Measurements from ENCODE around the gene CD46. TPM values are rescaled to one million over a fixed set of nuclear protein-coding genes. Genes with fewer than 3 reads are reported as not detected.
"Not testable (repeated sequence)": the region's sequence is repeated elsewhere in the genome, so short reads cannot be mapped to it uniquely, and the experiment has no call there.

Gene CD46
- total RNA-seq, 1 experiment from 2014 or later, result 214 TPM

- TF ChIP-seq EZH2 (IDR thresholded peaks at IDR 0.05; ENCODE audit: low read depth), result no peak
- TF ChIP-seq, protein P1, sequence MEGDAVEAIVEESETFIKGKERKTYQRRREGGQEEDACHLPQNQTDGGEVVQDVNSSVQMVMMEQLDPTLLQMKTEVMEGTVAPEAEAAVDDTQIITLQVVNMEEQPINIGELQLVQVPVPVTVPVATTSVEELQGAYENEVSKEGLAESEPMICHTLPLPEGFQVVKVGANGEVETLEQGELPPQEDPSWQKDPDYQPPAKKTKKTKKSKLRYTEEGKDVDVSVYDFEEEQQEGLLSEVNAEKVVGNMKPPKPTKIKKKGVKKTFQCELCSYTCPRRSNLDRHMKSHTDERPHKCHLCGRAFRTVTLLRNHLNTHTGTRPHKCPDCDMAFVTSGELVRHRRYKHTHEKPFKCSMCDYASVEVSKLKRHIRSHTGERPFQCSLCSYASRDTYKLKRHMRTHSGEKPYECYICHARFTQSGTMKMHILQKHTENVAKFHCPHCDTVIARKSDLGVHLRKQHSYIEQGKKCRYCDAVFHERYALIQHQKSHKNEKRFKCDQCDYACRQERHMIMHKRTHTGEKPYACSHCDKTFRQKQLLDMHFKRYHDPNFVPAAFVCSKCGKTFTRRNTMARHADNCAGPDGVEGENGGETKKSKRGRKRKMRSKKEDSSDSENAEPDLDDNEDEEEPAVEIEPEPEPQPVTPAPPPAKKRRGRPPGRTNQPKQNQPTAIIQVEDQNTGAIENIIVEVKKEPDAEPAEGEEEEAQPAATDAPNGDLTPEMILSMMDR (conservative IDR thresholded peaks at IDR 0.05), result no peak
- Histone ChIP-seq H3K79me2 (ENCODE audit: low read depth) (peaks cover 19% of the 10 kb centered on the region), H3K4me2 (peak overlapping the region; percentile 64), H3K27me3 (ENCODE audit: insufficient read depth, low read depth) (no peaks in the 10 kb centered on the region), H3F3A (ENCODE audit: insufficient read depth, low read depth) (peaks cover 52% of the 10 kb centered on the region), H3K4me3 (no peak overlapping the region), H2AFZ (no peak overlapping the region), H3K9me2 (ENCODE audit: insufficient read depth) (no peaks in the 10 kb centered on the region), H3K4me1 (replicated peaks; ENCODE audit: insufficient read depth) (peaks cover 69% of the 10 kb centered on the region), H3K27ac (peak overlapping the region; percentile 72), H4K20me1 (ENCODE audit: insufficient read depth) (peaks cover 1% of the 10 kb centered on the region; the same call in 1 of the 2 replicates), H3K36me3 (ENCODE audit: low read depth) (no peaks in the 10 kb centered on the region), H3K9me3 (ENCODE audit: insufficient read depth, low read depth) (no peaks in the 10 kb centered on the region)
- no TSS peak for BruUV-seq (replicated peaks)
- ChIA-PET CTCF (no interaction called here), POLR2A (ENCODE audit: unreplicated experiment) (no interaction called here)
- no peak for DNase-seq
- intact Hi-C loops (cut with micrococcal nuclease; ENCODE audit: unreplicated experiment), result no loop called here
Observed at GRCh38 chr1:207747627-207748492, 4.0 kb upstream of the CD46 start.

DNA sequence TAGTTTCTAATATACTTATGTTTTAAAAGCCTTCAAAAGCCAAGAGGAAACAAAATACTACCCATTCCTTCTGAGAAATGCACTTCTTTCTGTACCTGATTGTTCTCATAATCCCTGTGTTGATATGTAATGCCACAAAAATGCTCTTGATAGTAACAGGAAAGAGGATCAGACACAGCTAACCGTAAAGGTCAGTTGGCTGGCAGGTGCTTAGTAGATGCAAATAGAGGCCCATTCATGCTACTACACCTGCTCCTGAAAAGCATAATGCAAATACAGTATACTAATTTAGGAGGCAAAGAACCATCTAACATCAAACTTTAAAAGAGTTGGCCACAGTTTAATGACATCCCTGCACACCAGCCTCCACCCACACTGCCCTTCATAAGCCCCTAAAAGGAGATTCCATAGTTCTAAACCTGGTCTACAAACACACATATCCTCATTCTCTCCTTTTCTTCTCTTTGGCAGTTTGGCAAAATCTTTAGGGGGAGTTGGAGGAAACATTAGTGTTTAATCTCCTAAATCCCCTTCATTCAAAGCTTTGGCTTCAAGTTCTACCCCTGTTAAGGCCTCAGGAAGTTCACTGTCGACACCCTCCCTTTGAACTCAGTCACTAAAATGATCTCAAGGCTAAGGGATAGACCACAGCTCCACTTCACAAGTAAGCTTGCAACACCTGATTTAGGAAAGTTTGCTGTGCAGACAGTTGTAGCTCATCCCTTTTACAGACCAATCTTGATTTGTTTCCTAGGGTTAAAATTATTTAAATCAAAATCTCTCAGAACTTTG lies 2.9 kb upstream of the CD46 start:
- ChIA-PET CTCF (no interaction called here), POLR2A (ENCODE audit: unreplicated experiment) (no interaction called here)
- TF ChIP-seq, protein P1 (conservative IDR thresholded peaks at IDR 0.05), result no peak
- no peak for TF ChIP-seq EZH2 (IDR thresholded peaks at IDR 0.05; ENCODE audit: low read depth)
- no peaks in the 10 kb centered on the region for H3K27me3 ChIP-seq (ENCODE audit: insufficient read depth, low read depth)
- H3K4me2 ChIP-seq, result peak overlapping the region; percentile 64
- H3K4me3 ChIP-seq, result no peak overlapping the region
- H3K9me2 ChIP-seq (ENCODE audit: insufficient read depth), result no peaks in the 10 kb centered on the region
- H2AFZ ChIP-seq, result no peak overlapping the region
- H3F3A ChIP-seq (ENCODE audit: insufficient read depth, low read depth), result peaks cover 58% of the 10 kb centered on the region
- DNase-seq, result peak; percentile 35 to 91
- H3K9me3 ChIP-seq (ENCODE audit: insufficient read depth, low read depth), result no peaks in the 10 kb centered on the region
- no TSS peak for BruUV-seq (replicated peaks)
- peaks cover 12% of the 10 kb centered on the region for H4K20me1 ChIP-seq (ENCODE audit: insufficient read depth)
- intact Hi-C loops (cut with micrococcal nuclease; ENCODE audit: unreplicated experiment), result no loop called here
- no peaks in the 10 kb centered on the region for H3K36me3 ChIP-seq (ENCODE audit: low read depth)
- H3K79me2 ChIP-seq (ENCODE audit: low read depth), result peaks cover 29% of the 10 kb centered on the region
- H3K4me1 ChIP-seq (replicated peaks; ENCODE audit: insufficient read depth), result peaks cover 75% of the 10 kb centered on the region
- peak overlapping the region; percentile 72 for H3K27ac ChIP-seq

DNA sequence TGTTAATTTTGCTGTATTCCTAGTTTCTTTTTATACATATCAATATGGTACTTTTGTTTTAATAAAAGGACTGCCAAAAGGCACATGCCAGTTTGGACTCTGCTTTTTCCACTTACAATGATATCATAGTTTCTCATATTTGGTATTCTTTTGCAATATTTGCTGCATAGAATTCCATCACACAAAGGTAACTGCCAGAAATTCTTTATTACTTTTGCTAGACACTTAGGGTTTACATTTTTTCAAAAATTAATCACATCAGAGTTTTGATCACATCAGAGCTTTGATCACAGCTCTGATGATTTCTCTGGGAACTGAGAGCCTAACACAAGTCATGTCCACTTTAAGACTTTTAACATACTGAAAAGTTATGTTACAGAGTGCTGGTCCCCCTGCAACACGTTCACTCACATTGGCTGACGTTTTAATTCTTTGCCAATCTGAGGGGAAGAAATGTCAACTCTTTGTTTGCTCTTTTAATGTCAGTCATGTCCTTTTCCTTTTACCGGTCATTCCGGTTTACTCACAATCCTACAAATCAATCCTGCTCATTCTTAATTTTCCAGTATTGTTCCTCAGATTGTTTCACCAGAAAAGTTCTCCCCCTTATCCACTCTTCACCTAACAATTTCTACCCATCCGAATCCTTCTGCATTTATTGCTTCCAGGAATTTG lies 1.1 kb upstream of the CD46 start:
- CTCF ChIA-PET, result no interaction called here
- Histone ChIP-seq H3K27me3 (ENCODE audit: insufficient read depth, low read depth) (no peaks in the 10 kb centered on the region), H3F3A (ENCODE audit: insufficient read depth, low read depth) (peaks cover 63% of the 10 kb centered on the region), H3K36me3 (ENCODE audit: low read depth) (no peaks in the 10 kb centered on the region), H2AFZ (peak overlapping the region; percentile 79; the same call in 1 of the 2 replicates), H3K9me3 (ENCODE audit: insufficient read depth, low read depth) (no peaks in the 10 kb centered on the region), H3K4me3 (peak overlapping the region; percentile 61), H3K79me2 (ENCODE audit: low read depth) (peaks cover 48% of the 10 kb centered on the region), H3K4me1 (replicated peaks; ENCODE audit: insufficient read depth) (peaks cover 80% of the 10 kb centered on the region), H3K9me2 (ENCODE audit: insufficient read depth) (no peaks in the 10 kb centered on the region), H4K20me1 (ENCODE audit: insufficient read depth) (peaks cover 30% of the 10 kb centered on the region), H3K27ac (peak overlapping the region; percentile 96), H3K4me2 (peak overlapping the region; percentile 97)
- intact Hi-C loops (cut with micrococcal nuclease; ENCODE audit: unreplicated experiment), result loop anchor here (5.0 kb wide), 2 partner anchors 43 to 698 kb away; partner anchors contain the start of genes PFKFB2 and YOD1
- no TSS peak for BruUV-seq (replicated peaks)
- peak in 1 of 2 experiments; percentile 91 for DNase-seq
- POLR2A ChIA-PET (ENCODE audit: unreplicated experiment), result interaction anchor here (0.6 to 0.7 kb wide), 2 partner anchors 72 to 422 kb away, joined by 3 read pairs; no protein-coding TSS in a partner anchor
- TF ChIP-seq, protein P1 (conservative IDR thresholded peaks at IDR 0.05), result no peak
- no peak for TF ChIP-seq EZH2 (IDR thresholded peaks at IDR 0.05; ENCODE audit: low read depth)

DNA sequence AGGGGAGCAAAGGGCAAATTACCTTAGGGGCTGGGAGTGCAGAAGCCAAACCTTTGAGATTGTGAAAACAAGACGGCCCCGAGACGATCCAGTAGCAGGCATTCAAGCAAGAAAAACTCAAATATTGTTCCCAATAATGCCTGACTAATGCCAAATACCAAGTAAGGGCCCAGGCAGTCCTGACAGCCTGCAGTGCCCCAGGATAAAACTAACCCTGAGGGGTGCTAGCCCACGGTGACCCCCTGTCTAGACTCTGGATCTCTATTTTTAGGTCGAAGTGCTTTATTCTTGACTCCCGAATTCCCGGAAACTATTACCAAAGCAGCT lies 428 bp upstream of the CD46 start:
- ChIA-PET POLR2A (ENCODE audit: unreplicated experiment) (interaction anchor here (0.6 to 0.7 kb wide), 3 partner anchors 71 to 757 kb away, joined by 3 to 4 read pairs (median 3); no protein-coding TSS in a partner anchor), CTCF (interaction anchor here (0.7 kb wide), 1 partner anchor 25 kb away, joined by 3 read pairs; no protein-coding TSS in a partner anchor)

More for the DNA sequence above, 428 bp upstream of the CD46 start:
- H3K79me2 ChIP-seq (ENCODE audit: low read depth), result peaks cover 54% of the 10 kb centered on the region
- BruUV-seq (replicated peaks), result TSS peak; percentile 93
- H3K27ac ChIP-seq, result peak overlapping the region; percentile 96
- DNase-seq; H3K9me2 ChIP-seq (ENCODE audit: insufficient read depth); H3K36me3 ChIP-seq (ENCODE audit: low read depth); H3K9me3 ChIP-seq (ENCODE audit: insufficient read depth, low read depth); H3K27me3 ChIP-seq (ENCODE audit: insufficient read depth, low read depth): not testable (repeated sequence)
- peaks cover 66% of the 10 kb centered on the region for H3F3A ChIP-seq (ENCODE audit: insufficient read depth, low read depth)
- H2AFZ ChIP-seq, result peak overlapping the region; percentile 79
- intact Hi-C loops (cut with micrococcal nuclease; ENCODE audit: unreplicated experiment), result loop anchor here (5.0 kb wide), 2 partner anchors 44 to 699 kb away; partner anchors contain the start of genes PFKFB2 and YOD1
- H3K4me1 ChIP-seq (replicated peaks; ENCODE audit: insufficient read depth), result peaks cover 80% of the 10 kb centered on the region
- peak overlapping the region; percentile 97 for H3K4me2 ChIP-seq
- H4K20me1 ChIP-seq (ENCODE audit: insufficient read depth), result peaks cover 37% of the 10 kb centered on the region
- H3K4me3 ChIP-seq, result peak overlapping the region; percentile 61
